ENCODE measurements around the gene SLC8A1.

DNA sequence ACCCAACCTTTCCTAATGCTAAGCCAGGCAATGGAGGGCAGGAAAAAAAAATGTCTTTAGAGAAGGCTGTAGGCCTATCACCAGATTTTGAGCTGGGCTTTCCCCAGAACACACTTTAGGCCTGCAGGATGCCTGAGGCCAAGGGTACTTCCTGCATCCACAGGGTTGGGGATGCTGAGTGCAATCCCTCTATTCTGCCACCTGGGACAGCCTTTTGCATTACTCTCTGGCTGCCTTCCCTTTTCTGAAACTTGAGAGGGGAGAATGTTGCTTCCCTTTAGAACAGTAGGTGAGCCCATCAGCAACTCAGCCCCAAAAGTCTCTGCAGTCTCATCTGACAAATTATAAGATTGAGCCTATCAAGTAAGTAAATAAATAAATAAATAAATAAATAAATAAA is 195.2 kb downstream of the SLC8A1 start:
- TF ChIP-seq POLR2A (IDR thresholded peaks at IDR 0.05) = no peak
- TF ChIP-seq, protein P1, sequence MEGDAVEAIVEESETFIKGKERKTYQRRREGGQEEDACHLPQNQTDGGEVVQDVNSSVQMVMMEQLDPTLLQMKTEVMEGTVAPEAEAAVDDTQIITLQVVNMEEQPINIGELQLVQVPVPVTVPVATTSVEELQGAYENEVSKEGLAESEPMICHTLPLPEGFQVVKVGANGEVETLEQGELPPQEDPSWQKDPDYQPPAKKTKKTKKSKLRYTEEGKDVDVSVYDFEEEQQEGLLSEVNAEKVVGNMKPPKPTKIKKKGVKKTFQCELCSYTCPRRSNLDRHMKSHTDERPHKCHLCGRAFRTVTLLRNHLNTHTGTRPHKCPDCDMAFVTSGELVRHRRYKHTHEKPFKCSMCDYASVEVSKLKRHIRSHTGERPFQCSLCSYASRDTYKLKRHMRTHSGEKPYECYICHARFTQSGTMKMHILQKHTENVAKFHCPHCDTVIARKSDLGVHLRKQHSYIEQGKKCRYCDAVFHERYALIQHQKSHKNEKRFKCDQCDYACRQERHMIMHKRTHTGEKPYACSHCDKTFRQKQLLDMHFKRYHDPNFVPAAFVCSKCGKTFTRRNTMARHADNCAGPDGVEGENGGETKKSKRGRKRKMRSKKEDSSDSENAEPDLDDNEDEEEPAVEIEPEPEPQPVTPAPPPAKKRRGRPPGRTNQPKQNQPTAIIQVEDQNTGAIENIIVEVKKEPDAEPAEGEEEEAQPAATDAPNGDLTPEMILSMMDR (IDR thresholded peaks at IDR 0.05) = no peak

All from tibial nerve (tissue), 3 donors.